Epidermal melanocyte (primary cell): ENCODE results near the gene APH1A.
"Not testable (repeated sequence)": the region's sequence is repeated elsewhere in the genome, so short reads cannot be mapped to it uniquely, and the experiment has no call there.

Experiments
- DNase-seq: peaks from one replicate; pipeline ENCODE4 v3.0.0; 2011; ENCODE audit warnings: low spot score; ENCODE audit not compliant: insufficient read length

APH1A gene

DNA sequence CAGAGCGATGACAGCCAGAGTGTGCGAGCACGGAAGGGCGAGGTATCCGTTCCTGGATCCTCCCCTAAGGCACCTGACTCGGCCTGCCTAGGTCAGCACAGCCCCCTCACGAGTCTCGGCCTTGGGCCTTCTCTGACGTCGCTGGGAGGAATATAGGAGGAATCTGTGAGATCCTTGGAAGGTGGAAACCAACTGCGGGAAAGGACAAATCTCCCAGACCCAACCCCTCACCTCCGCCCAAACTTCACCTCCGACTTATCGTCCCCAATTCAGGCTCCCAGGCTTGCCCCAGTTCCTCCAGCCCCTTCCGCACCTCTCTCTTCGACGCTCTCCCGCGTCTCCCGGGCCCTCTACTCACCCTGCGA is 494 bp downstream of the APH1A start:
- DNase-seq, result no peak

DNA sequence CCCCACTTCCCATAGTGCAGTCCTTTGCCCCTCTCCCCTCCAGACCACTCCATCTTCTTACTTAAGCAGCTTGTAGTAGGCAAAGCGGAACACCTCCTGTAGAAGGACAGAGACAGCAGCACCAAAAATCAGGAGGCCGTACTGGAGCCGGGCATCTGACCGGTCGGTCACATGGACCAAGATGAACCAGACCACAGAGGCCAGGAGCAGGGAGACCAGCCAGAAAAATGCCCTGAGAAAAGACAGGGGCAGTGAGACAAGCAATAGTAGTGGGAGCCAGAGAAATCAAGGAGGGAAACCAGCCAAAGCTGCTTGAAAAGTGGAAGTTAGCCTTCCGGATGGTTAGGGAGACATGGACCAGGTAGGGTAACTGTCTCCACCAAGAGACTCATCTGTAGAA is 920 bp downstream of the APH1A start:
- no peak for DNase-seq

DNA sequence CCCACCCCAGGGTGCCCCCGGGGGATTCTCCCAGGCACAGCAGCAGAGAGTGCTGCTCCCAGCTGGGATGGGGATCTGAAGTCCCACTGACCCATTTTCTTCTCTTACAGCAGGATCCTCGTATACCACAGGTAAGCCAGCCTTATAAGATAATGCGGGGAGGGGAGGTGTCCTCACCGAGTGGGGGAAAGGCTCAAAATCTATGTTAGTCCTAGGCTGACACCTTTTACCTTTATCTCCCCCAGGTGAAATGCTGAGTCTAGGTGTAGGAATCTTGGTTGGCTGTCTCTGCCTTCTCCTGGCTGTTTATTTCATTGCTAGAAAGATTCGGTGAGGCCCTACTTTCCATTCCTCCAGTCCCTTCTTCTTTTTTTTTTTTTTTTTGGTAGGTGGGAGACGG is 5.3 kb downstream of the APH1A start:
- no peak for DNase-seq

DNA sequence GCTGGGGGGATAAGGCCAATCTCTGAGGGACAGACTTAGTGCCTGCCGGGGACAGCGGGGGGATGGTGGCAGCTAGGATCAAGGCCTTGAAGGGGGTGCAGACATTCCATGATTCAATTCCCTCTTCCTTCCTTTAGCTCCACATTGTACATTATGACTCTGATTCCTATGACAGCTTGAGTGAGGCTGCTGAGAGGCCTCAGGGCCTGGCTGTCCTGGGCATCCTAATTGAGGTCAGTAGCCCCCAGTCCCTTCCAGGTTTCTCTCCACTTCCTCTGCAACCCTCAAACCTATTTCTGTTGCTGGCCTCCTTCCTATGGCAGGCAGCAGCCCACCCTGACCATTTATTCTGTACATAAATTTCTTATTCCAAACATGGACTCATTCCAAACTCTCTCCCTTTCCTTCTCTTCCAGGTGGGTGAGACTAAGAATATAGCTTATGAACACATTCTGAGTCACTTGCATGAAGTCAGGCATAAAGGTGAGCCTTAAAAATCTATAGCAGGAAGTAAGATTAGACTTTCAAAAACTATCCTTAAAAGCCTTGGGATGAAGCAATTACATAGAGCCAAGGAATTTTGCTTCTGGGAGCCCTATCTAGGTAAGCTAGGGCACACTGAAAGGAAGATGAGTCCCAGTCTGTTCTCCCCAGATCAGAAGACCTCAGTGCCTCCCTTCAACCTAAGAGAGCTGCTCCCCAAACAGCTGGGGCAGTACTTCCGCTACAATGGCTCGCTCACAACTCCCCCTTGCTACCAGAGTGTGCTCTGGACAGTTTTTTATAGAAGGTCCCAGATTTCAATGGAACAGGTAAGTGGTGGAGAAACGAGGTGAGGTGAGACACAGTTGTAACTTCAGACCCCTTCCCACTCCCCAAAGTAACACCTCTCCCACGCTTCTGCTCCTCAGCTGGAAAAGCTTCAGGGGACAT is 6.2 kb downstream of the APH1A start:
- DNase-seq, result no peak

DNA sequence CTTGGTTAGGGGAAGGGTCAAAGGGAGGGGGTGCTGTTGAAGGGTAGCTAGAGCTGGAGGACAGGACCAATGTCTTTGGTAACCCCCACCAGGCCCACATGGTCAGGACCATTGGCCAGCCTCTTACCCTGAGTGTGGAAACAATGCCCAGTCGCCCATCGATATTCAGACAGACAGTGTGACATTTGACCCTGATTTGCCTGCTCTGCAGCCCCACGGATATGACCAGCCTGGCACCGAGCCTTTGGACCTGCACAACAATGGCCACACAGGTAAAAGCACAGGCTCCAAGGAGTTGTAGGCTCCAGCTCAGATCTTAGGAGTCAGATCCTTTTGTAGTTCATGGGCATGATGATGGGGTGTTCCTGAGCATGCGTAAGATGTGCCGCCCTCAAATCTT is 7.4 kb downstream of the APH1A start:
- no peak for DNase-seq

DNA sequence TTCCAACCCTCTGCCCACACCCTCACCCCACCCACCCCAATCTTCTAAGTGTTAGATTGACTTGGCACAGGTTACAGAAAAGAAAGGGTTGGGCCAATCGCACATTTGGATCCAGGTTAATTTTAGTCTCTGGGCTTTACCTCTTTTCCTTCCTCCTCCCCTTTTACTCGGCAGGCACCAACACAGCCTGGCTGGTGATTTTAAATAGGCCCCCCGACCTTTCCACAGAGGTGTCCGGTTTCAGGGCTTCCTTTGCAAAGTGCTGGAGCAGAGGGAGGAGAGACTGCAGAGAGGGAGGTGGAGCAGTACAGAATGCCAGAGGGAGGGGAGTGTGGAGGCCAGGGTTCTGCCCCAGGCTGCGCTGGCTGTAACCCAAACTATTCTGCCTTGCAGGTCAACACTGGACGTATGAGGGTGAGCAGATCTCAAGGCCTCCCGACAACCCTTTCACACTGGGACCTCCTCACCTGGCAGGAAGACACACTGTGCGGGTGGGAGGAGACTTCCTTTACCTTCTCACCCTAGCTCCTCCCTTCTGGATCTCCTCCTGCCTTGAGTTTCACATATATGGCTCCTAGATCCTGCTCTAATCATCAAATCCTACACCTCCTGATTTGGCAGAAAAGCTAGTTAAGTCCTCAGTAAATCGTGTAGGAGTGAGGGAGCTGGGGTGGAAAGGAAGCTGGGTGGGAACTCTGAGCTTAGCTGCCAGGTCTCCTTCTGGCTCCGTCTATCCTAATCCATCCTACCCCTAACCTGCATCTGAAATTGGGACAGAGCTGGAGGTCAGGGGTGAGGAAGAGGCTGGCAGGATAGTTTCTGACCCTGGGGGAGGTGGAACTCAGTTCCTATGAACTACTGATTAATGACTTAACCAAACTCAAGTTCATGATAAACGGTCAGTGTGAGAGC is 8.8 kb downstream of the APH1A start:
- DNase-seq, result no peak

DNA sequence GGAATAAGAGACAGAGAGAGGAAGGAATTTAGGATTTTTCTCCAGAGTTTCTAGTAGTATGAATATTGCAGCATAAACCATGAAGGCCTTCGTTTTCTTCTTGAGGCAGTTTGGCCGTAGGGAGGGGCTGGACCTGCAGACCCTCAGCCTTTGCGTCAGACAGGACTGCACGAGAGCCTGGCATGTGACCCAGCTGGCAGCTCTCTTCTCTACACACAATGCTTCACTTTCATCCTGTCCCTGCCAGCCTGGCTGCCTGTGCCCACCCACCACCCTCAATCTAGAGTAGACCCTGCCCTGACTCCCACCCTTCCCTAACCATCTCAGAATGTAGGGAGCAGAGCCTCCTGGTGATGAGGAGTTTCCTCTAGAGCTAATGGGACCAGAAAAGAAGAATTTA is 9.6 kb downstream of the APH1A start:
- no peak for DNase-seq

DNA sequence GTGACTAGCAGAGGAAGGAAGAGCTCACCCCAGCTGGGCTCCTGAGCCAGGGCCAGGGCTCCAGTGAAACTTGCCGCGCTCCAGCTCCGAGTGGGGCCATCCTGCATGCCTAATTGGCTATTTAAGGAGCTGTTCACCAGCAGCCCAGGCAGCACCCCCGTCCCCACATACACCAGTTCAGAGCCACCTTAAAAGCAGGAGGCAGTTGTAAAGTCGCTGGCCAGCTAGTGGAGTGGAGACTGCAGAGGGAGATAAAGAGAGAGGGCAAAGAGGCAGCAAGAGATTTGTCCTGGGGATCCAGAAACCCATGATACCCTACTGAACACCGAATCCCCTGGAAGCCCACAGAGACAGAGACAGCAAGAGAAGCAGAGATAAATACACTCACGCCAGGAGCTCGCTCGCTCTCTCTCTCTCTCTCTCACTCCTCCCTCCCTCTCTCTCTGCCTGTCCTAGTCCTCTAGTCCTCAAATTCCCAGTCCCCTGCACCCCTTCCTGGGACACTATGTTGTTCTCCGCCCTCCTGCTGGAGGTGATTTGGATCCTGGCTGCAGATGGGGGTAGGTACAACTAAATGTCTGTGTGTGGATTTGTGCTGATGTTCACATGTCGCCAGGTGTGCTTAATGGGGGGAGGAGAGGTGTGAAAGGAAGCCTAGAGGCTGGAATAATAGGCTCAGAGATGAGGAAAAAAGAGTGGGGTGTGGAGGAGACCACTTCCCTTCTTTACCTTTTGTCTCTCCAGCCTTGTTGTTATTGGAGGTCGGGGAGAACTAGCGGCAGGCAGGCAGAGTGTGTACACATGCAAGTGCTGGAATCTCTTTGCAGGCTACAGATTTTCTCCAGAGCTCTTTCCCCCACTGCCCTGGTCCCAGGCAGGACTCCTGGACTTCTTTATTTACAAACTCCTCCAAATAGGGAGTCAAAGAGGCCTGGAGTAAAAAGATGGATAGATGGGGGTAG is 10.9 kb downstream of the APH1A start, which contains the start of gene CA14:
TSS of gene CA14 (plus strand) at position 151 of the 962 bp plus-strand sequence. CDS start at position 506, 355 bp downstream.
- DNase-seq, result no peak

DNA sequence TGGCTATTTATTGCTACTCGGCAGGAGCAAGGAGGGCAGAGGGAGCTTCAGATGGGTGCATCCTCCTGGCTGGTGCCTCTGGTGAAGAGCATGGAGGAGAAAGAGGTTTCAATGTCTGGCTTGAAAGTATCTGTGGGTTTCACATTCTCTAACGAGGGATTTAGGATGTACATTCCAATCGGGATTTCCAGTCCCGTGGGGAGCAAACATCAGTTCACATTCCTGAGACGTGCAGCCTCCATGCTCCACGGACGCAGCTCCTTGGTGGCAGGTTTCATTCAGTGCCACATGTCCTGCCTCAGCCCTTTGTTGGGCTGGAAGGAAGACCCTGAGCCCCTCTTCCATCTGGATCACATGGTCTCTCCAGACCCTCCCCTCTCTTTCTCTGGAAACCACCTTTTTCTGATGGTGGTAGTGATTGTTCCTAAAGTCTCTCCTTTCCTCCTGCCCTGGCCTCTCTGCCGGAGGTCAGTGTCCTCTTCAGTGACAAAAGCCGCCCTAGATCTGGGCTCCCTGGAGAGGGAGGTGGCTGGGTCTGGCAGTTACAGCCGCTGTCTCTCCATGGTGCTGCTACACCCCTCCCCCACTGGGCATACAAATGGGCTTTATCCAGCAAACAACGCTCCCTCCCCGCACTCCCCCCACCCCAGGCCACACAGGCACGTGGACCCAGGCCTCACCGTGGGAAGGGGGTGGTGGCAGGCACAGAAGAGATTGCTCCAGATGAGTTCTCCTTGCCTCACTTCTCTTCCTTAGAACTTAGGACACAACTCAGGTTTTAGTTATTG is 12.1 kb downstream of the APH1A start:
- no peak for DNase-seq

DNA sequence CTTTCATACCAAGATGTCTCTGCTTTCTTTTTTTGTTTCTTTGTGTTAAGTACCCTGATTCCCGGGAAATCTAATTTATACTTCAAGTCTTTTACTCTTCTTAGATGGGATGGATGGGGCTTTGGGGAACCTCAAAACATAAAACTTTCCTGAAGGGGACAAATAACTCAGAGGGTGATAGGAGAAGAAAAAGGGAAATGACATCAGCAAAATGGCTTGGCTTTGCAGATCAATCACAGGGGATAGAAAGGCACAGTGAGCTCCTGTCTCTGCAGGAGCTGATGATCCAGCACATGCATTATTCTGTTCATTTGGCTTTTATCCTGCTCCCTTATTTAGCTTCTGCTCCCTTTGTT is 12.6 kb downstream of the APH1A start:
- DNase-seq, result no peak

DNA sequence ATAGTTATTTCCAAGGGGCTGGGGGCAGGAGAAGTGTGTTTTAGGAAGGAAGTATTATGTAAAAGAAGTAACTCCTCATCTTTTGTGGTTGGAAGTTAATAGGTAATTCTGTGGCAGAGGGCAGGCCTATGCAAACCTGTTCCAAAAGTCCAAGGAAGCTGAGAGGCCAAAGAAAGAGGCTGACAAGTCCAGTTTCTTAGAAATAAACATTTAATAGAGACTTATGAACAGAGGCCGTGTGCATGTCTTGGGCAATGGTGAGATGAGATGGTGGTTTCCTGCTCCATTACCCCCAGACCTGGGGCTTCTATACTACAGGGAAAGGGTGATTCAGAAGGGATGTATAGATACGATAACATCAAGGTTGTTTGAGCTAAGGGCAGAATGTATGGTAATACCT is 18.9 kb downstream of the APH1A start:
- no peak for DNase-seq

DNA sequence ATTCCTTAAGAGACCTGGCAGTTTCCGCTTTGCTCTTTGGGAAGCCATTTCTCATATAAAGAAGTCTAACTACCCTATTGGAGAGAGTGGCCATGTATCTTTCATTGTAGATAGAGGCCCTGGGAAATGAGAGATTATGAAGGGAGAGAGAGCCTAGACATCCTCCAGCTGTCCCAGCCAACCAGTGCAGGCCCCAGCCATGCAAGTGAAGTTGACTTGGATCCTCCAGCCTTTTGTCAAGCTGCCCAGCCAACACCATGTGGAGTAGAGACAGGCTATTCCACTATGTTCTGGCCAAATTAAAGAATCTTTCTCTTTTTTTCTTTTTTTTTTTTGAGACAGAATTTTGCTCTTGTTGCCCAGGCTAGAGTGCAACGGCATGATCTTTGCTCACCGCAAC is 25.8 kb downstream of the APH1A start:
- DNase-seq, result no peak

DNA sequence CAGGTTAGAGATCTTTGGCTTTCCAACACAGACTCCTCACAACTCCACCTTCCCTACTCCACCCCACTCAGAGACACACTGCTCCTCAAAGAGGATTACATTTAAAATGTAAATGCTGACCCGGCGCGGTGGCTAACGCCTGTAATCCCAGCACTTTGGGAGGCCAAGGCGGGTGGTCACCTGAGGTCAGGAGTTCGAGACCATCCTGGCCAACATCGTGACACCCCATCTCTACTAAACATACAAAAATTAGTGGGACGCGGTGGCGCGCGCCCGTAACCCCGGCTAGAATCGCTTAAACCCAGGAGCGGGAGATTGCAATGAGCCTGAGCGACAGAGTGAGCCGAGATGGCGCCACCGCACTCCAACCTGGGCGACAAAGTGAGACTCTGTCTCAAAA is 31.1 kb downstream of the APH1A start:
- no peak for DNase-seq

DNA sequence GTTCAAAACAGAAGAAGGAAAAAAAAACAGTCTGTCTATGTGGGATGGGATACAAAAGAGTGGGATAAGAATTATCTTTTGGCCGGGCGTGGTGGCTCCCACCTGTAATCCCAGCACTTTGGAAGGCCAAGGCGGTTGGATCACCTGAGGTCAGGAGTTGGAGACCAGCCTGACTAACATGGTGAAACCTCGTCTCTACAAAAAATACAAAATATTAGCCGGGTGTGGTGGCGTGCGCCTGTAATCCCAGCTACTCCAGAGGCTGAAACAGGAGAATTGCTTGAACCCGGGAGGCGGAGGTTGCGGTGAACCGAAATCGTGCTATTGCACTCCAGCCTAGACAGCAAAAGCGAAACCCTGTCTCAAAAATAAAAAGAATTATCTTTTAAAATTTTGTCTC is 31.6 kb downstream of the APH1A start:
- not testable (repeated sequence) for DNase-seq

DNA sequence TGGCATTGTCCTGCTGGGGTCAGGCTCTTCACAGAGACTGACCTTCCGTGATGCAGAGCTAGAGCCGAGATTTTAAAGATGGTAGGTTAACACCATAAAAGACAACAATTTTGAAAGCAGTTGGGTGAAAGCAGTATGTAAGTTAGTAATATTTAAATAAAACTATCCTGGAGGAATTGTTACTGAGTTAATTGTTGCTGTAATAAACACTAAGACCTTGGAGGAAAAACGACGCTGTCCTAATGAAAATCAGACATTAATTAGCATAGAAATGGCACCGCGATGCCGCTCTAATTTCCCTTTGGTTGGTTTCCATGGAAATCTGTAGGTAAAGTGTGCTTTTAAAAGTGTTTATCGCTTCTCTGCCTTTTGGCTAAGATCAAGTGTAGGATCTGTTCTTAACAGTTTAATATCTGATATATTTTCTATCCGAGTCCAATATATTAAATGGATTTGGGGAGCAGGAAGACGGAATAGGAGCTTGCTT is 32.2 kb downstream of the APH1A start:
- DNase-seq, result no peak

DNA sequence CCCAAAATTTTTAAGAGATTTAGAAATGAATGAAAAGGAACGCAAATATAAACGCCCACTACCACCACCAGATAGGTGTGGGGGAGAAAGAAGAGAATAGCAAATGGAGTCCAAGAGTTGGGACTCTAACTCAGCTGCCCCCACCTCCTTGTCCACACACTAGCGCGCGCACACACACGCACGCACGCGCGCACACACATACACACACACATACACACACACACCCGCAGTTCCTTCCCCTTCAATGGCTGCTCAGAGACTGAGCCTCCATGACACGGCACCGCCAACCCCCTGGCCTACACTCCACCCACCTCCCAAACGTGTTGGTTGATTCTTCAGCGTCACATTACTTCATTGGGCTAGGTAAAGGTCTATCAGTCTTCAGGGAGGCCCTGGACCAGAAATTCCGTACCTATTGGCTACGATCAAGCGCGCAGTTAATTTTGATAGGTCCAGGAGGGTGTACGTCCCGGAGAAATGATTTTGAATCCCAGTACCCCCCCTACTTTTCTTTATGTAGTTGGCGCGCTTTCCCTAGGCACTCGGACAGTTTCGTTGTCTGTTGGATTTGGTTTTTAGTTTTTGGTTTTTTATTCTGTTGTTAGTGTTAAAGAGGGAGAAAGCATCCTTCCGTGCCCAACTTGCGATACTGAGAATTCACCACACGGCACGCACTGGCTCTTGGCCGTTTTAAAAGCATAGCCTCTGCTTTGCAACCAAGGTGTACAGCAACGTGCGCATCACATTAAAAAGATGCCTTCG is 32.8 kb downstream of the APH1A start, which contains the start of gene ANP32E:
TSS of gene ANP32E (minus strand) at position 261 of the 762 bp plus-strand sequence. CDS start 326 bp downstream, outside the sequence.
- peak; percentile 100 for DNase-seq

DNA sequence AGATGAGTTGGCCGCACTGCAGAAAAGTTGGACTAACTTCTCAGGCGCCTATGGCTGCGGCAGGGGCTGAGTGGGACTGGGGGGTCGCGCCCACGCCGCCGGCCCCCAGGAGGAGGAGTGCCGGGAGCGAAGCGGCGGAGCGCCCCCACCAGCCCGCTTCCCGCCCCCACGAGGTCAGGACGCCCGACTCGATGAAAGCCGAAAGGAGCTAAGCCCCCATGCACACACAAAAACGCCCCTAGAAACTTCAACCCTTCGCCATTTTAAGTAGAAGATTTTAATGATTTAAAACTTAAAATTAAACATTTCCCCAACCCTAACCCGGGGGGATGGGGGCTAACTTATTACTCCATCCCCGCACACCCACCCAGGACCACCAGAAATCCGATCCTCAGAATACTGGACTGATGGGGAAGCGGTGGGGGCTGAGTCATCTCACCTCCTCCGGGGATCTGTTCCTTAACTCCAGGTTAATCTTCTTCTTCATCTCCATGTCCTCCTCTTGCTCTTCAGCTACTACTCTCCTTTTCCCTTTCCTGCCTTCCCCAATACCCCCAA is 33.4 kb downstream of the APH1A start:
- DNase-seq, result no peak

DNA sequence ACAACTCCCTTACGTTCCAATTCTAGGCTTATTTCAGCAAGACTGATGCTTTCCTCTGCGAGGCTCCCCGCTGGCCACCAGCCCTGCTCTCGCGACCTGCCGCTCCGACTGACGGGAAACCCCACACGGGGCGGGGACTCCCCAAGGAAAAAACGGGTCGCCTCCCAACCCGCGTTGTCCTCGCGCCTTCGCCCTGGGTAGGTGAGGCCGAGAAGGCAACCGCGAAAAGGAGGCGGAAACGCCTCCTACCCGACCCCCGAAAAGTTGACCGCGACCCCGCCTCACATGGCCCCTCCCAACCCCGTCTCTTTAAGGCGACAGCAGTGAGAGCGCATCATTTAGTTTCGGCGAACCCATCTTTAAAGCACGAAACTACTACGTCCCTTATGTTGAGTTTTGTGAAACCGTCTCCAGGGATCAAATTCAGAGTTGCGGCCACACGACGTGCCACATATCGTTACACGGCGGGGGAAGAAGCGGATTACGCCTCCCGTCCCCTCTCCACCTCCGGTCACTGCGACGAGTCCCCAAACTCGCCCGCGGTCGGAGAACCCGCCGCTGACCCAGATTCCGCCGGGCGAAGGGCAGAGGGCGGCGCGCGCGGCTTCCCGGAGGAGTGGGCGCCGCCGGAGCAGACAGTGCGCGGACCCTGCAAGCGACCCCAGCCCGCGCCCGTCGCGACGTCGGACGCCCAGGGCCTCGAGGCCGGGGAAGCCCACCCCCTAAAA is 34.1 kb downstream of the APH1A start:
- peak; percentile 75 for DNase-seq

DNA sequence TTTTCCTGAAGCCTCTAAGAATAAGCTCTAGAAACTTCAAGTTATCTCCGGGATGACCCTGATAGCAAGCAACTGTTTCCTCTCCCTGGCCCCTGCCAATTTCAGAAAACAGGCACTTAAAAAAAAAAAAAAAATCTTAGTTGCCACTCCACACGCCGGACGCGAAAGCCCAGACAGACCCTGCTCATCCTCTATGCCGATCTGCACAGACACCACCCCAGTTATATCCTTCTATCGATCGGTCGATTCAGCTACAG is 34.6 kb downstream of the APH1A start:
- DNase-seq, result no peak
